NCI-H1436 treated with DMSO at 0.1 percent for 48 hours (cell line): ENCODE results near the gene TCEAL3.
A peak's percentile ranks its signal among the peaks of the same experiment; 100 is the strongest.
"Not testable (repeated sequence)": the region's sequence is repeated elsewhere in the genome, so short reads cannot be mapped to it uniquely, and the experiment has no call there.

ENCODE experiments used
- DNase-seq: peaks from one replicate; lab custom pipeline; 2025; lab: John Stamatoyannopoulos, UW

Gene TCEAL3

GRCh38 chrX:103607364-103608305 lies at the start of gene TCEAL3:
TSS of gene TCEAL3 (plus strand) at chrX:103607963. CDS start at chrX:103609065, 1,102 bp downstream.
- DNase-seq, result no peak

DNA sequence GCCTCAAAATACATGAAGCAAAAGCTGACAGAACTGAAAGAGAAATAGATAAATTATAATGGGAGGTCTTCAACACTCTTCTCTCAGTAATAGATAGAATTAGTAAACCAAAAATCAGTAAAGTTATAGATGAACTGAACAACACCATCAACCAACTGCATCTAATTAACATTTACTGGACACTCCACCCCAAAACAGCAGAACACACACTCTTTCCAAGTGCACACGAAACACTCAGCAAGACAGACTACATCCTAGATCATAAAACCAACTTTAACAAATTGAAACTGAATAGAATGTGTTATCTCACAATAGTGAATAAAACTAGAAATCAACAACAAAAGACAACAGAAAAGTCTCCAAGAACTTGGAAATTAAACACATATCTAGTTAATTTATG lies 47.5 kb upstream of the TCEAL3 start:
- DNase-seq, result no peak

GRCh38 chrX:103562801-103563200 lies 45.0 kb upstream of the TCEAL3 start:
- no peak for DNase-seq

GRCh38 chrX:103565197-103565596 lies 42.6 kb upstream of the TCEAL3 start:
- DNase-seq, result no peak

DNA sequence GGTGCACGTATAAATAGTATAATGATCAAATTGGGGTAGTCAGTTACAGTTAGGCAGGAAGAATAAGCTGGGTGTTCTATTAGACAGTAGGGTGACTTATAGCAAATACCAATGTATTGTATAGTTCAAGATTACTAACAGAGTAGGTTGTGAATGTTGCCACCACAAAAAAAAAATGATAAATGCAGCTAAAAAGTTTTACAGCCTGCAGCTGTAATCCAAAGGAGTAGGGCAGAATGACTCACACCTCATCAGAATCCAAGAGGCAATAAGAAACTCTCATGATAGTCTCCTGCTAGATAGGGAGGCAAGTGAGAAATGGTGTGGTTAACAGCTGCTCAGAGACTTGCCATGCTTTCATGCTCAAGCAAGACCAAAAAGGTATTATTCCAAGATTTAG lies 42.0 kb upstream of the TCEAL3 start:
- DNase-seq, result no peak

- no peak for DNase-seq
Measured at GRCh38 chrX:103571121-103571520, 36.6 kb upstream of the TCEAL3 start.

GRCh38 chrX:103571726-103572125 lies 36.0 kb upstream of the TCEAL3 start:
- no peak for DNase-seq

DNA sequence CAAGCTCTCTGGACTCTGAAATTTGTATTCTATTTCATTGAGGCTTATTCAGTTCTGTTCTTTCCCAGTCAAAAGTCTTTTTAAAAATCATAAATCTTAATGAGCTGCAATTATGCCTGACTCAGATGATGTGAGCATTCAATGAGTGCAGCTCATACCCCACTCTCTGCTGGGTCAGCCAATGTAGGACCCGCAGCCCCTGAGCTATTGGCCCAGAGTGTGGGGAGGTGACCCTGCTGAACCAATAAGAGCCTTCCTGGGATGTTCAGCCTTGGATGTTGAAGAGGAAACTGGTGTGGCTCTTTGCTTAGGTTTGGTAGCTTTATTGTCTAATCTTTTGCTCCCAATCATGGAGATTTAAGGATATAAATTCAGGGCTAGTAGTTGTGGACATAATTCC lies 34.6 kb upstream of the TCEAL3 start:
- no peak for DNase-seq

DNA sequence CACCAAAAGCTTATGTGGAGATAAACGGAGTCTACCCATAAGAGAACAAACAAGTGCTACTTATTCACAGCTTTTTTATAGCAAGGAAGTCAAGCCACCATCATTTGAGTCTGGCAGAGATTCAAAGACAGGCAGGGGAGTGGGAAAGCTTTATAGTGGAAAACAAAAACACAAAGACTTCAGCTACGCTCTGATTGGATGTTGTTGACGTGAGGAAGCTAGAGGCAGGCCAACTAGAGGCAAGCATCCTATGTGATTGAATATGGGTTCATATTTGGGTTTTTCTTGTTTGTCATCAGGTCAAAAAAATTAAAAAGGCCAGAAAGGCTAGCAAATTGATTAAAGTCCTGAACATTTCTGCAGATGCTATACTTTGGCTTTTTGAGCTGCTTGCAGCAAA lies 23.2 kb upstream of the TCEAL3 start:
- peak; percentile 3 for DNase-seq

DNA sequence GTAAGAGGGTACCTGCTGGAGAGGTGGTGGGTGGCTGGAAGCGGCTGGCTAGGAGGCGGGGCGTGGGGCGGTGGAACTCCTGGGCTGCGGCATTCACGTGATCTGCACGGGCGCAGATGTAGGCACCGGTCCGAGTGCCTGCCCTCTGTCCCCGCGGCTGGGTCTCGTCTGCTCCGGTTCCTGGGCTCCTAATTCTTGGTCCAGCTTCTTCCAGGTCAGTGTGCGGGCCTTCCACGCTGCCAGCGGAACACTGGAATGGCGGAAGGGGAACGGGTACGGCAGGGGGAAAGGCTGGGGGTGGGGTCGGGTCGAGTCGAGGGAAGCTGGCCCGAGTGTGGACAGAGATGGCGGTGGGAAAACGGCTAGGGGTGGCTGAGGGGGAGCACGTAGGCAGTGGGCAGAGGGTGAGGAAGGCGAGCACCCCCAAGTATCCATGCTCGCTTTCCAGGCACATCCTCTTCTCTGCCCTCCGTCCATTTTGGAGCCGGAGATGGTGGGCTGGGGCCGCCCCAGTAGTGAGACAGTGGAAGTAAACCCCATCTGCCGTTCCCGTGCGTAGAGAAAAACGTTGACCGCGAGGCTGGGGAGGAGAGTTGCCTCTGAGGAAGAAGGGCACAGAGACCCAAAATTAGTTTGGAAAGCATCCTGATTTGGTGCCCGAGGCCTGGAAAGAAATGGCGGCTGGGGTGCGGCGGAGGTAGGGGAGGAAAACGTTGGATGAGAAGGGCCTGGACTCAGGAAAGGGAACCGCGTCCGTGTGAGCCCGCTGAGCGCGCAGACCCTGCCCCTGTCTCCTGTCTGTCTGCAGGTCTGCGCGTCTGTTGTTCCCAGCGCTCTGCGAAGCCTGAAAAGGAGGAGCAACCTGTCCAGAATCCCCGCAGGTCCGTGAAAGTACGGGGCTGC lies 22.1 kb upstream of the TCEAL3 start, which contains the start of gene TCEAL4:
Gene TCEAL4, plus strand, starts transcription at position 105 of the 903 bp plus-strand sequence. CDS start 1,161 bp downstream, outside the sequence.
- DNase-seq, result peak; percentile 3

DNA sequence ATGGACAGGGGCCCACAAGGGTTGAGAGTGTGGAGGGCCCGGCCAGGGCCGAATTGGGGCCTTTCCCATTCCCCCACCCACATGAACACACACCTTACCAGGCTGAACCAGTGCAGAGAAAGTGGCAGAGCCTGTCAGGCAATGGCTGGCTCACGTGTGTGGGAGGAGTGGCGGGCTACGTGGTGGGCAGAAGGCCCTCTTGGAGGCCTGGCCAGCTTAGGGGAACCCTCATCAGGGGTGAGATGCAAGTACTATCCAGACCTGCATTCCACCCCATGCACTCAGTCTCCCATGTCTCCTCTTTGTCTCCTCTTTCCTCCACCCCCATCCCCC lies 21.5 kb upstream of the TCEAL3 start:
- no peak for DNase-seq

- no peak for DNase-seq
Measured at GRCh38 chrX:103586659-103587058, 21.1 kb upstream of the TCEAL3 start.

GRCh38 chrX:103592295-103592694 lies 15.5 kb upstream of the TCEAL3 start:
- not testable (repeated sequence) for DNase-seq

DNA sequence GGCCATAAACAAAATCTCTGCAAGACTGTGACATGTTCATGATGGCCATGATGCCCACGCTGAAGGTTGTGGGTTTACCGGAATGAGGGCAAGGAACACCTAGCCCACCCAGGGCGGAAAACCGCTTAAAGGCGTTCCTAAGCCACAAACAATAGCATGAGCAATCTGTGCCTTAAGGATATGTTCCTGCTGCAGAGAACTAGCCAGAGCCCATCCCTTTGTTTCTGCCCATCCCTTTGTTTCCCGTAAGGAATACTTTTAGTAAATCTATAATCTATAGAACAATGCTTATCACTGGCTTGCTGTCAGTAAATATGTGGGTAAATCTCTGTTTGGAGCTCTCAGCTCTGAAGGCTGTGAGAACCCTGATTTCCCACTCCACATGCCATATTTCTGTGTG lies 12.6 kb upstream of the TCEAL3 start:
- DNase-seq, result not testable (repeated sequence)

- no peak for DNase-seq
Measured at GRCh38 chrX:103608306-103608963, 672 bp downstream of the TCEAL3 start.

GRCh38 chrX:103610282-103610681 lies 2.5 kb downstream of the TCEAL3 start:
- no peak for DNase-seq

DNA sequence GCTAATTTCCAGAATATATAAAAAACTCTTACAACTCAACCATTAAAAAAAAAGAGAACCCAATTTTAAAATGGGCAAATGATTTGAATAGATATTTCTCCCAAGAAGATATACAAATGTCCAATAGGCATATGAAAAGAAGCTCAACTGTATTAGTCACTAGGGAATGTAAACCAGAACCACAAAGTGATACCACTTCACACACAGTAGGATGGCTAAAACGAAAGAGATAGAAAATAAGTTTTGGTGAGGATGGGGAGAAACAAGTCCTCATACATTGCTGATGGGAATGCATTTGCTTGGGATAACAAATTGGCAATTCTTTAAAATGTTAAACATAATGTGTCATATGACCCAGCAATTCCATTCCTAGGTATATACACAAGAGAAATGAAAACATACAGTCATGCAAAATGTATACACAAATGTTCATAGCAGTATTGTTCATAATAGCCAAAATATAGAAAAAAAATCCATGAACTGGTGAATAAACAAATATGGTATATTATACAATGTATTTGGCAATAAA lies 5.7 kb downstream of the TCEAL3 start:
- no peak for DNase-seq

- no peak for DNase-seq
Measured at GRCh38 chrX:103614999-103615398, 7.2 kb downstream of the TCEAL3 start.

DNA sequence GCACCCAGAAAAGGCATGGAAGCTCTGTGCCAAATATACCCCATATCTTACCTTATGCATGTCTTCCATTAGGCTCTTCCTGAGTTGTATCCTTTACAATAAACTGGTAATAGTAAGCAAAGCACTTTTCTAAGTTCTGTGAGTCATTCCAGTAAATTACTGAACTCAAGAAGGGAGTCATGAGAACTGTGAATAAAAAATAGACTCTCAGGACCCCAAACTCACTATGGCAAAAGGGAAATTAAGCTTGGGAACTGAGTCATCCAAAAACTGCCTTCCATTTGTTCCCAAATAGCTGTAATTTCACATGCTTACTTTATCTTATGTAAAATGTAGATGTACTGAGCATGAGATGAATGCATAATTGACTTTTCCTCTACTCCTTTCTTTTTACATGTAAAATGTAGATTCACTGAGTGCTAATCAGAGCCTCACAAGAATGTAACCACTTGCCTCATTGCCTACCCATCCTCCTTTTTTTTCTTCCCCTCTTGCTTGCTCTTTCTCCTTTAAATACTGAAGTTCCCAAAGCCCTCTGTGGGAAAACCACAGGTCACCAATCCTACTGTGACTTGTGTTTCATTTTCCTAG lies 8.1 kb downstream of the TCEAL3 start:
- no peak for DNase-seq

DNA sequence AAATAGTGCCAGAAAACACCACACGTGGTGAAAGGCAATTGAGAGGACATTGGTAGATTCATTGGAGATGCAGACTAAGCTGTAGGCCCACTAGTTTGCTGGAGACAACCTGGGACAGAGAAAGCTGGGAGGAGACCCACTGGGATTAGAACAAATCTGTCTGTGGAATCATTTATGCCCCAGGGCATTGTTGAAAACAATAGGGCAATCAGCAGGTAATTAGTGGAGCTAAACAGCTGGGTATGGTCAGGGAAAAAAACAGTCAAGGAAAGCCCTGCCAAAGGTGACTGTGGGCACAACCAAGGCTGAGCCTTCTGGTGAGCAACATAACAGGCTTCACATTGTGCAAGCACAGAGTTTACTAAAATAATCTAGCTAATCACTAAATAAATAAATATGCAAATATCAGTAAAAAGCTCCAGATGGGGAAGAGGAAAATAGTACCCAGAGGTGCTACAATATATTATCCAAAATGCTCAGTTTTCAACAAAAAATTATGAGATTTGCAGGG lies 9.0 kb downstream of the TCEAL3 start:
- DNase-seq, result no peak

DNA sequence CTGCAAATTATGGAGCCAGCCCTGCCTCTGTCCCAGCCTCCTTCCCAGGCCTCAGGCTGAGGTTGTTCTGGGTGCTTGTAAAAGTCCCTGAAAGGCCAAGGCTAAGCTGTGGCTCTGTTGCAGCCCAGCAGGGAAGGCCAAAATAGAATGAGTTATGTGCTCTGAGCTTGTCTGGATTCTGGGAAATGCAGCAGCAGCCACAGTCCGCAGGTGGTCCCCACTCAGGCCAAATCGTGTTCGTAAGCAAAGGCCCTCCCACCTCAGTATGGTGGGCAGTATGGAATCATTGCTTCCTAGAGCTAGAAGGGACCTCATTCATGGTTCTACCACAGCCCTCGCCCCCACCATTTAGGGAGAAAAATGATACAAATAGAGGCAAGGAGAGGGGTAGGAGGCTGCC lies 16.3 kb downstream of the TCEAL3 start:
- no peak for DNase-seq
